22Rv1 (cell line): Measurements from ENCODE around the gene SLC9A5.

Experiments
- ZFX ChIP-seq: fragments of 450-650 bp; IDR thresholded peaks from 2 replicates; pipeline ENCODE4 v1.6.1; 2017; ENCODE audit warnings: antibody characterized with exemption, borderline replicate concordance
- TF ChIP-seq, protein P1 (sequence below): fragments of 450-650 bp; IDR thresholded peaks from 2 replicates; pipeline ENCODE4 v1.5.1; 2017; ENCODE audit warnings: mild to moderate bottlenecking

DNA sequence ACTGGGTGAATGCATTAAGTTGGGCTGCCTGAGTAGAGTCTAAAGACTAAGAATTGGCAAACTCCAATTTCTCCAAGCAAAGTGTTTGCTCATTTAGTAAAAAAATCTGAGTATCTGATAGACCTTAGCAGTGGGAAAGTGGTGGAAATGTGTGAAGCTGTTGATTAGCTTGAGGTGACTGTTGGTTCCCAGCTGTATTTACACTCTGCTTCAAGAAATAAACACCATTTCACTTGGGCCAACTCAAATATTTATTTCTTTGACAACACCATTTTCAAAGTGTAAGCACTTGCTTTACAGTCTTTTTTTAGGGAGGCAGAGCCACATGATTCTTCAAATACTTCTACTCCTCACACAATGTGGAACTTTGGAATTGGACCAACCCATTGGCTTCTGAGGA, 69.1 kb downstream of the SLC9A5 start:
- TF ChIP-seq, protein P1, sequence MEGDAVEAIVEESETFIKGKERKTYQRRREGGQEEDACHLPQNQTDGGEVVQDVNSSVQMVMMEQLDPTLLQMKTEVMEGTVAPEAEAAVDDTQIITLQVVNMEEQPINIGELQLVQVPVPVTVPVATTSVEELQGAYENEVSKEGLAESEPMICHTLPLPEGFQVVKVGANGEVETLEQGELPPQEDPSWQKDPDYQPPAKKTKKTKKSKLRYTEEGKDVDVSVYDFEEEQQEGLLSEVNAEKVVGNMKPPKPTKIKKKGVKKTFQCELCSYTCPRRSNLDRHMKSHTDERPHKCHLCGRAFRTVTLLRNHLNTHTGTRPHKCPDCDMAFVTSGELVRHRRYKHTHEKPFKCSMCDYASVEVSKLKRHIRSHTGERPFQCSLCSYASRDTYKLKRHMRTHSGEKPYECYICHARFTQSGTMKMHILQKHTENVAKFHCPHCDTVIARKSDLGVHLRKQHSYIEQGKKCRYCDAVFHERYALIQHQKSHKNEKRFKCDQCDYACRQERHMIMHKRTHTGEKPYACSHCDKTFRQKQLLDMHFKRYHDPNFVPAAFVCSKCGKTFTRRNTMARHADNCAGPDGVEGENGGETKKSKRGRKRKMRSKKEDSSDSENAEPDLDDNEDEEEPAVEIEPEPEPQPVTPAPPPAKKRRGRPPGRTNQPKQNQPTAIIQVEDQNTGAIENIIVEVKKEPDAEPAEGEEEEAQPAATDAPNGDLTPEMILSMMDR, result no peak
- TF ChIP-seq ZFX, result no peak
